GM18870 (cell line): ENCODE data around the gene HOXD1.

Source experiments
- ATAC-seq: cut with Tn5 transposase; IDR thresholded peaks from one replicate; pipeline ENCODE4 v1.9.1; 2021; ENCODE audit warnings: moderate library complexity; ENCODE audit not compliant: unreplicated experiment

Gene HOXD1

GRCh38 chr2:176234940-176235339 lies 46.5 kb downstream of the HOXD1 start:
- no peak for ATAC-seq

- no peak for ATAC-seq
Observed at GRCh38 chr2:176237456-176237855, 49.0 kb downstream of the HOXD1 start.

GRCh38 chr2:176239031-176239430 lies 50.6 kb downstream of the HOXD1 start:
- no peak for ATAC-seq

- ATAC-seq: no peak
Observed at GRCh38 chr2:176240301-176240700, 51.8 kb downstream of the HOXD1 start.
